ENCODE data around the gene JAG1.

The JAG1 gene

DNA sequence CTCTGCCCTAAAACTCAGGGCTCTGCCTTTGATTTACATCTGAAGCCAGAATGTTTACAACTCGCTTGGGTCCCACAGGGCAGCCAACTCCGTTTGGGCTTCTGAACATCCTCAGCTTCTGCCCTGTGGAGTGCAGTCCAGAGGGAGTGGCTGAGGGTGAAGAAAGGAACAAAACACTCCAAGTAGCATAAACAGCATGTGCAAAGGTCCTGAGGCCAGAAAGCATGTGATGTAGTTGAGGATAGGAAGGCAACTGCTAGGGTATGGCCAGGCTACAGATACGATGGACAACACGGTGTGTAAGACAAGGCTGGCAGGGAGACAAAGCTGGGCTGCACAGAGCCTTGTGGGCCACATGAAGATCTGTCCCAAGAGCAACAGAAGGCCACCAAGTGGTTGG lies 12.5 kb downstream of the JAG1 start:
- Histone ChIP-seq H3K4me3 (ENCODE audit: low read depth, low read length) (no peak overlapping the region), H3K27ac (ENCODE audit: extremely low read depth, low read depth, low read length) (no peak overlapping the region), H3K9me3 (ENCODE audit: control insufficient read depth, insufficient read depth, low read depth, low read length) (no peaks in the 10 kb centered on the region), H3K36me3 (ENCODE audit: control insufficient read depth in 2 of 2, insufficient read depth in 1 of 2, low read length in 2 of 2) (peaks cover 7 to 66% of the 10 kb centered on the region in 2 experiments), H3K4me1 (ENCODE audit: control insufficient read depth, insufficient read depth, low read length) (peaks cover 25% of the 10 kb centered on the region)
- ChIA-PET CTCF (no interaction called here), POLR2A (interaction anchor here (2.4 kb wide), 1 partner anchor 10 kb away, joined by 6 read pairs; no protein-coding TSS in a partner anchor)
- TF ChIP-seq ZNF621 (tag by site-specific recombination; IDR thresholded peaks at IDR 0.05) (no peak), ZNF623 (tag by site-specific recombination; IDR thresholded peaks at IDR 0.05) (peak; percentile 94)

DNA sequence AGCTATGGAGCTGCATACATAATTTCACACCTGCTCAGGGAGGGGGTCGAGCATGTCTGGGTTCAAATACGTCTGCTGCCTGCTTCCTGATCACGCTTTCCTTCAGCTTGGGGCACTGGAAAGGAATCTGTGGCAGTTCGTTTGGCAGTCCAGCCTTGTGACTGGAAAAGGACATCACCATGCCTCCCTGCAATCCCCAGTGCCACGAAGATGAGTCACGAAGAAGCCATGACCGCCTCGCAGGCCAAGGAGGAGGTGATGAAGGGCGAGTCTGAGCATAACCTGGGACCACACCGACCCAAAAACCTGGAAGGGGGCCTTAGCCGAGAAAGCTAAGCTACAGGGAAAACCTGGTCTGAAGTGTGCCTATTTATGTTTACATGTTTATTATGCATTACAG lies 13.1 kb downstream of the JAG1 start:
- Histone ChIP-seq H3K4me1 (ENCODE audit: control insufficient read depth, insufficient read depth, low read length) (peaks cover 20% of the 10 kb centered on the region), H3K9me3 (ENCODE audit: control insufficient read depth, insufficient read depth, low read depth, low read length) (no peaks in the 10 kb centered on the region), H3K27ac (ENCODE audit: extremely low read depth, low read depth, low read length) (no peak overlapping the region), H3K36me3 (ENCODE audit: control insufficient read depth in 2 of 2, insufficient read depth in 1 of 2, low read length in 2 of 2) (peaks cover 7 to 72% of the 10 kb centered on the region in 2 experiments), H3K4me3 (ENCODE audit: low read depth, low read length) (no peak overlapping the region)
- TF ChIP-seq, protein P1, sequence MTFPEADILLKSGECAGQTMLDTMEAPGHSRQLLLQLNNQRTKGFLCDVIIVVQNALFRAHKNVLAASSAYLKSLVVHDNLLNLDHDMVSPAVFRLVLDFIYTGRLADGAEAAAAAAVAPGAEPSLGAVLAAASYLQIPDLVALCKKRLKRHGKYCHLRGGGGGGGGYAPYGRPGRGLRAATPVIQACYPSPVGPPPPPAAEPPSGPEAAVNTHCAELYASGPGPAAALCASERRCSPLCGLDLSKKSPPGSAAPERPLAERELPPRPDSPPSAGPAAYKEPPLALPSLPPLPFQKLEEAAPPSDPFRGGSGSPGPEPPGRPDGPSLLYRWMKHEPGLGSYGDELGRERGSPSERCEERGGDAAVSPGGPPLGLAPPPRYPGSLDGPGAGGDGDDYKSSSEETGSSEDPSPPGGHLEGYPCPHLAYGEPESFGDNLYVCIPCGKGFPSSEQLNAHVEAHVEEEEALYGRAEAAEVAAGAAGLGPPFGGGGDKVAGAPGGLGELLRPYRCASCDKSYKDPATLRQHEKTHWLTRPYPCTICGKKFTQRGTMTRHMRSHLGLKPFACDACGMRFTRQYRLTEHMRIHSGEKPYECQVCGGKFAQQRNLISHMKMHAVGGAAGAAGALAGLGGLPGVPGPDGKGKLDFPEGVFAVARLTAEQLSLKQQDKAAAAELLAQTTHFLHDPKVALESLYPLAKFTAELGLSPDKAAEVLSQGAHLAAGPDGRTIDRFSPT (tag by site-specific recombination; IDR thresholded peaks at IDR 0.05): no peak
- peak; percentile 66; the same call in 1 of the 2 replicates for TF ChIP-seq FEZF1 (tag by site-specific recombination; IDR thresholded peaks at IDR 0.05)
- ChIA-PET POLR2A (interaction anchor here (2.4 kb wide), 1 partner anchor 10 kb away, joined by 6 read pairs; no protein-coding TSS in a partner anchor), CTCF (no interaction called here)

DNA sequence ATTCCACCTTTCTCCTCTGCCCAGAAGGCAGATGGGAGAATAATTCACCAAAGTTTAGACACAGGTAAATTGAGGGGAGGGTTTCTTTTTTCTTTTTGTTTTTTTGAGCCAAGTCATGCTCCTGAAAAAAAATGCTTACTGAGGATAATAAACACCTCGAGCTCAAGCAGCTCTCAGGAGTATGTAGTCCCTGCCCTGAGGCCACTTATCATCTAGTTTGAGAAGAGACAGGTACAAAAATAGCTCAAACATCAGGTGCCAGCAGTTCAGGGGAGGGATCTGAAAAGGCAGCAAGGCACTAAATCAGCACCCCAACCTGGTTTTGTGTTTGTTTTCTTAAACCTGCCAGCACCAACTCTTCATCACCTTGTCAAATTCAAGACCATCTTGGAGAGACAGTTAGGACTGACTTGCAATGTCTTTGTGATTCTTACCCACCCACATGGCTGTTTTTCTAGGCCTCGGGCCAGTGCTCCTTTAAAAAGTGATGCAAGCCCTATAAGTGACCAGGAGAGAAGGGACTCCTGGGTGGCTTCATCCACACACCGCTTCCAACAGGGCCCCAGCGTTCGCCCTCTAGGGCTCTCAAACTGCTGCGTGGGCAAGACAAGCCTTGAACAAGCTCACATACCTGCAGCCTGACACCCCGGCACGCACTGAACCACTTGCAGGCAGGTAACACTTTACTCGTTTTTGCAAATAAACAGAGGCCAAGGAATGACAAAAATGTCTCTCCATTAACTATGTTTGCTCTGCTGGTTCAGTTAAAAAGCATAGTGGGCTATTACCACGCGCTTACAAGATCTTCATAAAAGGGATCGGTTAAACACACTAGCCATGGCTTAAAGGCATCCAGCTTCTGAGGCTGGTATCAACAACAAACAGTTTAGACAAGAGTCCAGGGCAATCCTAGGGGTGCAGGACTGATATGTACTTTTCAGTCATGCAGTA lies 13.9 kb downstream of the JAG1 start:
- Histone ChIP-seq H3K4me1 (ENCODE audit: control insufficient read depth, insufficient read depth, low read length) (peaks cover 12% of the 10 kb centered on the region), H3K4me3 (ENCODE audit: low read depth, low read length) (no peak overlapping the region), H3K9me3 (ENCODE audit: control insufficient read depth, insufficient read depth, low read depth, low read length) (no peaks in the 10 kb centered on the region), H3K27ac (ENCODE audit: extremely low read depth, low read depth, low read length) (no peak overlapping the region; the same call in 1 of the 2 replicates), H3K36me3 (ENCODE audit: control insufficient read depth in 2 of 2, insufficient read depth in 1 of 2, low read length in 2 of 2) (peaks cover 7 to 80% of the 10 kb centered on the region in 2 experiments)
- POLR2A ChIA-PET: interaction anchor here (2.4 kb wide), 1 partner anchor 11 kb away, joined by 6 read pairs; no protein-coding TSS in a partner anchor
- CTCF ChIA-PET: interaction anchor here (0.7 kb wide), 1 partner anchor 544 kb away, joined by 3 read pairs; no protein-coding TSS in a partner anchor
- TF ChIP-seq ZNF157 (tag by site-specific recombination; IDR thresholded peaks at IDR 0.05) (no peak), EGR2 (tag by site-specific recombination; IDR thresholded peaks at IDR 0.05; ENCODE audit: low read depth) (0 out of 2 replicates have a peak, but pooled peaks have one; percentile 24), ZNF248 (tag by site-specific recombination; IDR thresholded peaks at IDR 0.05) (no peak), BCL11A (tag by site-specific recombination; IDR thresholded peaks at IDR 0.05; ENCODE audit: low read depth) (no peak), ZFHX2 (tag by site-specific recombination; conservative IDR thresholded peaks at IDR 0.05) (peak; percentile 47), GLIS1 (tag by site-specific recombination; IDR thresholded peaks at IDR 0.05) (peak; percentile 30; the same call in 1 of the 2 replicates)
- TF ChIP-seq, protein P2, sequence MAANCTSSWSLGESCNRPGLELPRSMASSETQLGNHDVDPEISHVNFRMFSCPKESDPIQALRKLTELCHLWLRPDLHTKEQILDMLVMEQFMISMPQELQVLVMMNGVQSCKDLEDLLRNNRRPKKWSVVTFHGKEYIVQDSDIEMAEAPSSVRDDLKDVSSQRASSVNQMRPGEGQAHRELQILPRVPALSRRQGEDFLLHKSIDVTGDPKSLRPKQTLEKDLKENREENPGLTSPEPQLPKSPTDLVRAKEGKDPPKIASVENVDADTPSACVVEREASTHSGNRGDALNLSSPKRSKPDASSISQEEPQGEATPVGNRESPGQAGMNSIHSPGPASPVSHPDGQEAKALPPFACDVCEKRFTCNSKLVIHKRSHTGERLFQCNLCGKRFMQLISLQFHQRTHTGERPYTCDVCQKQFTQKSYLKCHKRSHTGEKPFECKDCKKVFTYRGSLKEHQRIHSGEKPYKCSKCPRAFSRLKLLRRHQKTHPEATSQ (tag by site-specific recombination; IDR thresholded peaks at IDR 0.05): no peak

DNA sequence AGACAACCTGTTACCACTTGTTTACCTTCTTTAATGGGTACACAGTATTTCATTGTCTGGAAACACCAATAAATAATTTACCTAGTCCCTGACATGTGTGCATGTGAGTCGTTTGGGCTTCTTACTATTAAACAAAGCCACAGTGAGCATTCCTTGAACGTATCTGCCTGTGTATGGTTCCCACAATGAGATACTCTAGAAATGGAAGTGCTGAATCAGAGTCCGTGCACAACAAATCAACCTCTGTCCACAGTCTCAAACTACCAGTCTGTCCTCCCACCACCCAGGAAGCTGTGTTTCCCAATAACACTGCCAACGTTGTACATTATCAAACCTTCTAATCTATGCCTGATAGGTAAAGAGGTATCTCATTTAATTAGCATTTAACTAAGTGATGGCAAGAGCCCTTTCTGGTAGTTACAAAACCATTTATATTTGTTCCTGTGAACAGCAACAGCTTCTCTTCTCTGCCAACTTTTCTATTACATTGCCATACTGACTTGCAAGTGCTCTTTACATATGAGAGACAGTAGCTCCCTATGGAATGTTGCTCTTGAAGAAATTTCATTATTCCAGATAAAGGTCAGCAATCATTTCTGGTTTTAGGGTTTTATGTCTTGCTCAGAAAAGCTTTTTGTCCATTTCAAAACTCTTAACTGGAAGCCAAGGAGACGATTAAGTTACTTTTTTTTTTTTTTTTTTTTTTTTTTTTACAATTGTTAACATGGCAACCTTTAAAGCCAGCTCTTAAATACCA lies 14.7 kb downstream of the JAG1 start:
- Histone ChIP-seq H3K4me3 (ENCODE audit: low read depth, low read length) (no peak overlapping the region), H3K36me3 (ENCODE audit: control insufficient read depth in 2 of 2, insufficient read depth in 1 of 2, low read length in 2 of 2) (peaks cover 7 to 85% of the 10 kb centered on the region in 2 experiments), H3K9me3 (ENCODE audit: control insufficient read depth, insufficient read depth, low read depth, low read length) (no peaks in the 10 kb centered on the region), H3K27ac (ENCODE audit: extremely low read depth, low read depth, low read length) (no peak overlapping the region), H3K4me1 (ENCODE audit: control insufficient read depth, insufficient read depth, low read length) (peaks cover 12% of the 10 kb centered on the region)
- CTCF ChIA-PET: interaction anchor here (0.6 to 0.7 kb wide), 2 partner anchors 19 to 545 kb away, joined by 3 read pairs; no protein-coding TSS in a partner anchor
- POLR2A ChIA-PET: no interaction called here
- TF ChIP-seq ZNF624 (tag by site-specific recombination; IDR thresholded peaks at IDR 0.05): no peak
- TF ChIP-seq SP2 (tag by site-specific recombination; IDR thresholded peaks at IDR 0.05): no peak
- no peak for TF ChIP-seq ZNF561 (tag by site-specific recombination; IDR thresholded peaks at IDR 0.05; ENCODE audit: borderline replicate concordance)
- no peak for TF ChIP-seq ZNF248 (tag by site-specific recombination; IDR thresholded peaks at IDR 0.05)
- TF ChIP-seq GLIS2 (tag by site-specific recombination; IDR thresholded peaks at IDR 0.05): no peak
- no peak for TF ChIP-seq HOXD13 (CRISPR knock-in tag; IDR thresholded peaks at IDR 0.05; ENCODE audit: borderline replicate concordance)
- no peak for TF ChIP-seq ZFP37 (tag by site-specific recombination; IDR thresholded peaks at IDR 0.05)
- TF ChIP-seq, protein P3, sequence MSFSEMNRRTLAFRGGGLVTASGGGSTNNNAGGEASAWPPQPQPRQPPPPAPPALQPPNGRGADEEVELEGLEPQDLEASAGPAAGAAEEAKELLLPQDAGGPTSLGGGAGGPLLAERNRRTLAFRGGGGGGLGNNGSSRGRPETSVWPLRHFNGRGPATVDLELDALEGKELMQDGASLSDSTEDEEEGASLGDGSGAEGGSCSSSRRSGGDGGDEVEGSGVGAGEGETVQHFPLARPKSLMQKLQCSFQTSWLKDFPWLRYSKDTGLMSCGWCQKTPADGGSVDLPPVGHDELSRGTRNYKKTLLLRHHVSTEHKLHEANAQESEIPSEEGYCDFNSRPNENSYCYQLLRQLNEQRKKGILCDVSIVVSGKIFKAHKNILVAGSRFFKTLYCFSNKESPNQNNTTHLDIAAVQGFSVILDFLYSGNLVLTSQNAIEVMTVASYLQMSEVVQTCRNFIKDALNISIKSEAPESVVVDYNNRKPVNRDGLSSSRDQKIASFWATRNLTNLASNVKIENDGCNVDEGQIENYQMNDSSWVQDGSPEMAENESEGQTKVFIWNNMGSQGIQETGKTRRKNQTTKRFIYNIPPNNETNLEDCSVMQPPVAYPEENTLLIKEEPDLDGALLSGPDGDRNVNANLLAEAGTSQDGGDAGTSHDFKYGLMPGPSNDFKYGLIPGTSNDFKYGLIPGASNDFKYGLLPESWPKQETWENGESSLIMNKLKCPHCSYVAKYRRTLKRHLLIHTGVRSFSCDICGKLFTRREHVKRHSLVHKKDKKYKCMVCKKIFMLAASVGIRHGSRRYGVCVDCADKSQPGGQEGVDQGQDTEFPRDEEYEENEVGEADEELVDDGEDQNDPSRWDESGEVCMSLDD (tag by site-specific recombination; IDR thresholded peaks at IDR 0.05): no peak
- no peak for TF ChIP-seq ZNF560 (tag by site-specific recombination; IDR thresholded peaks at IDR 0.05; ENCODE audit: borderline replicate concordance)

All from HEK293 (cell line).